K562 treated with DMSO at 1 percent for 48 hours (cell line): Measurements from ENCODE around the gene TMEM239. TPM values are rescaled to one million over a fixed set of nuclear protein-coding genes. Genes with fewer than 3 reads are reported as not detected.

ENCODE experiments used
- total RNA-seq: library from RNA; unstranded; fragments of 300-600 nt; gene quantifications from 2 replicates; pipeline ENCODE4 v1.2.3, GENCODE V29; 2022; ENCODE audit warnings: low replicate concordance; ENCODE audit errors: extremely low read depth

Gene TMEM239
- total RNA-seq: not detected in 2 replicates

GRCh38 chr20:2816030-2816582, at the start of gene TMEM239:
Gene TMEM239 (plus strand): TSS chr20:2816364. CDS start chr20:2816555, 191 bp downstream.

GRCh38 chr20:2800521-2801285, 15.5 kb upstream of the TMEM239 start, which contains the start of gene CPXM1:
Gene CPXM1 (minus strand): TSS chr20:2800627. CDS start chr20:2800572, 55 bp downstream.

GRCh38 chr20:2814587-2815051, 1.5 kb upstream of the TMEM239 start, which contains the start of gene C20orf141:
Gene C20orf141 (plus strand): TSS chr20:2814987. CDS start chr20:2815185, 198 bp downstream.

GRCh38 chr20:2840138-2840966, 24.2 kb downstream of the TMEM239 start, which contains the start of the genes PCED1A and VPS16:
Gene PCED1A (minus strand): TSS chr20:2840655. CDS start chr20:2839912, 743 bp downstream.
Gene VPS16 (plus strand): TSS chr20:2840745. CDS start chr20:2840775, 30 bp downstream.

Other genes starting within 250 kb of the TMEM239 start
- gene NOP56, start 163.7 kb upstream of the TMEM239 start, total RNA-seq: not detected in 2 replicates
- not detected in 2 replicates for gene IDH3B, start 152.1 kb upstream of the TMEM239 start, total RNA-seq
- gene EBF4, start 123.6 kb upstream of the TMEM239 start, total RNA-seq: not detected in 2 replicates
- not detected in 2 replicates for gene CPXM1, start 15.7 kb upstream of the TMEM239 start, total RNA-seq
- not detected in 2 replicates for gene C20orf141, start 1.4 kb upstream of the TMEM239 start, total RNA-seq
- gene PCED1A, start 24.3 kb downstream of the TMEM239 start, total RNA-seq: not detected in 2 replicates
- gene VPS16, start 24.4 kb downstream of the TMEM239 start, total RNA-seq: not detected in 2 replicates
- not detected in 2 replicates for gene PTPRA, start 57.1 kb downstream of the TMEM239 start, total RNA-seq
- not detected in 2 replicates for gene GNRH2, start 227.3 kb downstream of the TMEM239 start, total RNA-seq
- not detected in 2 replicates for gene MRPS26, start 229.7 kb downstream of the TMEM239 start, total RNA-seq